ENCODE data around the gene NEK8.
A peak's percentile ranks its signal among the peaks of the same experiment; 100 is the strongest.

NEK8 gene

DNA sequence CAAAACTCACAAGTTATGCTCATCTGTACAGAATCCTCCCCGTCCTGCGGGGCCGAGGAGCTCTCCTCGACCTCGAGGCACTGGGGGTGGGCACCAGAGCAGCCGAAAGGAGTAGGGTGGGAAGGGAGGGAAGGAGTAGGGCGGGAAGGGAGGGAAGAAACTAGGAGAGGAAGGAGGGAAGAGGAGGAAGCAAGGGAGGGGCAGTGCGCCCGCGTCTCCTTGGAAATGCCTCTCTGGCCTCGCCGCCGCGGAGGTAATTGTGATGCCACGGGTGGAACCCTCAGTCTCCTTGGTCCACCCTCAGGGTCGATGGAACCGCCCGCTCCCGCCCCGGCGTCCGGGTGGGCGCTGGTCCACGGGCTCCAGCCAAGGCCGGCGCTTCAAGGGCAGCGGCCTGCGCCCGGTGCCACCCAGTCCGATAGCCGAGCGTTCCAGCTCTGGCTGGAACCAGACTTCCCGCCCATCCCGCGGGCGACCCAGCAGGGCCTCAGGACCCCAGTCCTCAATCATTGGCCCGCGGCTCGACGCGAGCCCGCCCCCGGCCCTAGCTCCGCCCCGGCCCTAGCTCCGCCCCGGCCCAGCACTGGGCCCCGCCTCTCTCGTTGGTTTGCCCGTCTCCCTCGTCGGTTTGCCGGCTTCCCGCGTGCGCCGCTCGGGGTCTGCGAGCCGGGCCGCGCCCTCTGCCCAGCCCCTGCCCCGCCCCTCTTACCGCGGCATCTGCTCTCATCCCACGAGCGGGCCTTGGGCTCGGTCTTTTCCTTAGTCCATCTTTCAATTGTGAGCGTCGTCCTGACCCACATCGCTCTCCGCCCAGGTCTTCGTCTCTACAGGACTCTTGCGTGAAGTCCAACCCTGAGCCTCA is 17.5 kb upstream of the NEK8 start:
- Histone ChIP-seq H3K27me3 (ENCODE audit: control insufficient read depth in 1 of 2, insufficient read depth in 2 of 2, low read length in 2 of 2) (no peaks in the 10 kb centered on the region), H3K36me3 (ENCODE audit: control insufficient read depth in 2 of 2, insufficient read depth in 2 of 2, low read length in 2 of 2) (peaks cover 17 to 22% of the 10 kb centered on the region in 2 donors), H3K27ac (ENCODE audit: low read length) (peak overlapping the region; percentile 79), H3K9me3 (ENCODE audit: control insufficient read depth in 2 of 2, low read length in 2 of 2) (no peaks in the 10 kb centered on the region), H3K4me3 (ENCODE audit: low read length in 2 of 2) (peak overlapping the region; percentile 77 to 79), H3K9ac (ENCODE audit: low read length in 2 of 2) (peak overlapping the region; percentile 73 to 82), H3K4me1 (ENCODE audit: control insufficient read depth, insufficient read depth, low read length) (peaks cover 19% of the 10 kb centered on the region)

DNA sequence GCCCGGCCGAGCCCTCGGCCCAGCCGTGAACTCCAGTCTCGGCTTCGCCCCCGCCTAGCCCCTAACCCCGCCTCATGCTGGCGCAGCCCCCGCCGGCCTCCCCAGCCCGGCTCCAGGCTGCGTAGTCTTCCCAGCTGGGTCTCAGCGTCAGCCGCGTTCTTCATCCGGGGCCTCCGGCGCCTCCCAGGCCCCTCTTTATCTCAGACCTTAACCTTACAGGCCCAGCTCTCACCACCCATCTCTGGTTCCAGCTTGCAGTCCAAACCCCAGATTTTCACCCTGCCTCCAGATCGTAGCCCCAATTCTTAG is 16.9 kb upstream of the NEK8 start, which contains the start of gene PROCA1:
TSS of gene PROCA1 (minus strand) at position 166 of the 309 bp plus-strand sequence. CDS start 228 bp downstream, outside the sequence.
- Histone ChIP-seq H3K27ac (ENCODE audit: low read length) (peak within 1 kb of the TSS; percentile 79), H3K9me3 (ENCODE audit: control insufficient read depth in 2 of 2, low read length in 2 of 2) (no peaks in the 10 kb centered on the region), H3K4me3 (ENCODE audit: low read length in 2 of 2) (peak within 1 kb of the TSS; percentile 77 to 79), H3K27me3 (ENCODE audit: control insufficient read depth in 1 of 2, insufficient read depth in 2 of 2, low read length in 2 of 2) (no peaks in the 10 kb centered on the region), H3K36me3 (ENCODE audit: control insufficient read depth in 2 of 2, insufficient read depth in 2 of 2, low read length in 2 of 2) (peaks cover 17 to 22% of the 10 kb centered on the region in 2 donors), H3K9ac (ENCODE audit: low read length in 2 of 2) (peak within 1 kb of the TSS; percentile 73 to 82), H3K4me1 (ENCODE audit: control insufficient read depth, insufficient read depth, low read length) (peaks cover 23% of the 10 kb centered on the region)

GRCh38 chr17:28712032-28712704 is 16.4 kb upstream of the NEK8 start:
- H3K4me3 ChIP-seq (ENCODE audit: low read length in 2 of 2) = peak overlapping the region; percentile 54 to 77
- H3K4me1 ChIP-seq (ENCODE audit: control insufficient read depth, insufficient read depth, low read length) = peaks cover 28% of the 10 kb centered on the region
- no peaks in the 10 kb centered on the region for H3K9me3 ChIP-seq (ENCODE audit: control insufficient read depth in 2 of 2, low read length in 2 of 2)
- H3K9ac ChIP-seq (ENCODE audit: low read length in 2 of 2) = peak overlapping the region in 1 of 2 donors; percentile 73
- H3K27ac ChIP-seq (ENCODE audit: low read length) = peak overlapping the region; percentile 79
- H3K27me3 ChIP-seq (ENCODE audit: control insufficient read depth in 1 of 2, insufficient read depth in 2 of 2, low read length in 2 of 2) = no peaks in the 10 kb centered on the region
- peaks cover 17 to 22% of the 10 kb centered on the region in 2 donors for H3K36me3 ChIP-seq (ENCODE audit: control insufficient read depth in 2 of 2, insufficient read depth in 2 of 2, low read length in 2 of 2)

DNA sequence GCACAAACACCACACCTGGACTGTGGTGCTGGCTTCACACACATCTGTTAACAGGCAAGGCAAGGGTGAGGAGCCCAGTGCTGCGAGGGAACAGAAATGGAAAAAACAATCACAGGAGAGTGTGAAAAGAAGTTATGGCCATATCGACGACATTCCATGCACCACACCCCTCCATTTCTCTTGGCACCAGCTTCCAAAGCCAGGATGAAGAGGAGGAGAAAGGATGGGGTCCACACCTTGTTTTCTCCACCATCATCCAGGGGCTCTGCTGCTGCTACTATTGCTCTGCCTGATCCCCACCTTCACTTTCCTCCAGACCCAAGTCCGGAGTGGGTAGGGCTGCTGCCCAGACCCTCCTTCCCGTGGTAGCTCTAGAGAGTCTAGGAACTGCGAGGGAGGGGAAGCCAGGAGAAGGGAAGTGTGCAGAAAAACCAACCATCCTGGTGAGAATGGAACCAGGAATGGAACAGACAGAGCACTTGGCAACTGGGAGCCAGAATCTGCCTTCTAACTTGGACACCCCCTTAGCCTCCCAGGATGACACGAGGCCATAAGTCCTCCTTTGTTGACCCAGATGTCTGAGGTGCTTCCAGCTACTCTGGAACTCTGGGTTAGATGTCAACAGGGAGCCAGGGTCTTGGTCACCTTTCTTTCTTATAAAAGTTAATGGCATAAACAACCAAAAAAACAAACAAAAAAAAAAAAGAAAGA is 15.7 kb upstream of the NEK8 start:
- Histone ChIP-seq H3K9ac (ENCODE audit: low read length in 2 of 2) (no peak overlapping the region), H3K36me3 (ENCODE audit: control insufficient read depth in 2 of 2, insufficient read depth in 2 of 2, low read length in 2 of 2) (peaks cover 17 to 22% of the 10 kb centered on the region in 2 donors), H3K27me3 (ENCODE audit: control insufficient read depth in 1 of 2, insufficient read depth in 2 of 2, low read length in 2 of 2) (no peaks in the 10 kb centered on the region), H3K27ac (ENCODE audit: low read length) (no peak overlapping the region), H3K9me3 (ENCODE audit: control insufficient read depth in 2 of 2, low read length in 2 of 2) (no peaks in the 10 kb centered on the region), H3K4me3 (ENCODE audit: low read length in 2 of 2) (no peak overlapping the region), H3K4me1 (ENCODE audit: control insufficient read depth, insufficient read depth, low read length) (peaks cover 31% of the 10 kb centered on the region)

DNA sequence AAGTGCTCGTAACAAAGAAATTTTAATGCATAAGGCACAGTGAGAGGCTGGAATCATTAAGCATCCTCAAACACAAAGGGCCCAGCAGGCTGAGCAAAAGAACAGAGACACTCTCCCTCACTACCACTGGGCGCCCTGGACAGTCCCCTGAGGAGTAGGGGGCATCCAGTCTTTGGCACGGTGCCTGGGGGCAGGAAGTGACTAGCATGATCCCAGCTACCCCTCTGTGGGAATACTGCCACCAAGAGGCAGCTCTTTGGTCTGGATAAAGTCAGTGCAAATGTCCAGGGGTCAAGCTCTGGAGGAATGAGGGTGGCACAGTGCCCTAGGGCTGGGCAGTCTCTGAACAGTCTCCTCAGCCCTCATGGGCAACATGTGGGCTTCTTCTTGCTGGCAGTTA is 14.3 kb upstream of the NEK8 start:
- Histone ChIP-seq H3K36me3 (ENCODE audit: control insufficient read depth in 2 of 2, insufficient read depth in 2 of 2, low read length in 2 of 2) (peaks cover 17 to 22% of the 10 kb centered on the region in 2 donors), H3K4me3 (ENCODE audit: low read length in 2 of 2) (no peak overlapping the region), H3K4me1 (ENCODE audit: control insufficient read depth, insufficient read depth, low read length) (peaks cover 45% of the 10 kb centered on the region), H3K9ac (ENCODE audit: low read length in 2 of 2) (no peak overlapping the region), H3K9me3 (ENCODE audit: control insufficient read depth in 2 of 2, low read length in 2 of 2) (no peaks in the 10 kb centered on the region), H3K27me3 (ENCODE audit: control insufficient read depth in 1 of 2, insufficient read depth in 2 of 2, low read length in 2 of 2) (no peaks in the 10 kb centered on the region), H3K27ac (ENCODE audit: low read length) (no peak overlapping the region)

DNA sequence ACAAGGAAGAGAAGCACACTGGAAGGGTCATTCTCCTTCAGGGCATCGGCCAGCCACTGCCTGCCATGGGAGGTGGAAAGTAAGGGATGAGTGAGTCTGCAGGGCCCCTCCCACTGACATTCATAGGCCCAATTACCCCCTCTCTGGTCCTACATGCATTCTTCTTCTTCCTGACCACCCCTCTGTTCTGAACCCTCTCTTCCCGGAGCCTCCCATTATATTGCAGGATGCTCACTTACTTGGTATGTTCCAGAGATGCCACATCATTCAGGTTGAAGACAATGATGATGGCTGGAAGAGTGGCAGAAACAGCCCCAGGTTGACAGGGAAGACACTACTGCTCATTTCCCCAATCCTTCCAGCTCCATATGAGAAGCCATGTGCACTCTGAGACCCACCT is 13.4 kb upstream of the NEK8 start:
- H3K9me3 ChIP-seq (ENCODE audit: control insufficient read depth in 2 of 2, low read length in 2 of 2) = no peaks in the 10 kb centered on the region
- H3K9ac ChIP-seq (ENCODE audit: low read length in 2 of 2) = no peak overlapping the region
- peaks cover 43% of the 10 kb centered on the region for H3K4me1 ChIP-seq (ENCODE audit: control insufficient read depth, insufficient read depth, low read length)
- no peak overlapping the region for H3K27ac ChIP-seq (ENCODE audit: low read length)
- no peak overlapping the region for H3K4me3 ChIP-seq (ENCODE audit: low read length in 2 of 2)
- H3K27me3 ChIP-seq (ENCODE audit: control insufficient read depth in 1 of 2, insufficient read depth in 2 of 2, low read length in 2 of 2) = no peaks in the 10 kb centered on the region
- H3K36me3 ChIP-seq (ENCODE audit: control insufficient read depth in 2 of 2, insufficient read depth in 2 of 2, low read length in 2 of 2) = peaks cover 17 to 22% of the 10 kb centered on the region in 2 donors

DNA sequence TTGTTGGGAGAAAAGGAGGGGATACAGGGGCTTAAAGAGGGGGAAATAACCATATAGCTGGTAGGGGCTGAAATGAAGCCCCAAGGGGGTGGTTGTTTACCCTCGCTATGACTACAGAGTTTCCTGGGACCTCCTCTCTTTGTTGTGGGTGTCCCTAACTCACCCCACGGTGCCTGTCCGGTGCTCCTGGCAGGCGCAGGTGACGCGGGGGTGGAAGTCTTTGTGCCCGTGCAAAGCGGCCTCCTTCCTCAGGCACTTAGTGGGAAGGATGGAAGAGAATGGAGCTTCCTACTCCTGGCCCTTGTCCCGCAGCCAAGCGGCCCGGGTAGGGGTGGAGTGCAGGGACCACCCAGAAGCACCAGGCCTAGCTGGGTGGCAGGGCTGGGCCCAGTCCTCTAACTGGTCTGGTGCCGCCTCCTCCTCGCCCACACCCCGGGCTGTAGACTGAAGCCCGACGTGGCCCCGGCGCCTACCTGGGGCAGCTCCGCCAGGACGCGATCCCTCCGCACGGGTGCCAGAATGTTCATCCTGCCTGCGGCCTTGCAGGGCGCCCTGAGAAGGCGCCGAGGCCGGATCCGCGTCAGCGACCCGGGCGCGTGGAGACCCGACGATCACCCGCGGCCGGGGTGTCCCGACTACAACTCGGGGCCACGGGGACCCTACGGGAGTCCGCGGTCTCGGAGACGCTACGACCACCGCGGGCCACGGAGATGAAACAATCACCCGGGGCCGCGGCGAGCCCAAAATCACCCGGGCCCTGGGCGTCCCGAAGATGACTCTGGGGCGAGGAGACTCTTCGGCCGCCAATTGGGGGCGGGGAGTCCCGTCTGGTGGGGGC is 11.6 kb upstream of the NEK8 start:
- Histone ChIP-seq H3K4me1 (ENCODE audit: control insufficient read depth, insufficient read depth, low read length) (peaks cover 49% of the 10 kb centered on the region), H3K4me3 (ENCODE audit: low read length in 2 of 2) (peak overlapping the region; percentile 64 to 81), H3K27ac (ENCODE audit: low read length) (peak overlapping the region; percentile 89), H3K9ac (ENCODE audit: low read length in 2 of 2) (peak overlapping the region; percentile 85 to 89), H3K27me3 (ENCODE audit: control insufficient read depth in 1 of 2, insufficient read depth in 2 of 2, low read length in 2 of 2) (no peaks in the 10 kb centered on the region), H3K9me3 (ENCODE audit: control insufficient read depth in 2 of 2, low read length in 2 of 2) (no peaks in the 10 kb centered on the region), H3K36me3 (ENCODE audit: control insufficient read depth in 2 of 2, insufficient read depth in 2 of 2, low read length in 2 of 2) (peaks cover 17 to 27% of the 10 kb centered on the region in 2 donors)

- Histone ChIP-seq H3K9me3 (ENCODE audit: control insufficient read depth in 2 of 2, low read length in 2 of 2) (no peaks in the 10 kb centered on the region), H3K27me3 (ENCODE audit: control insufficient read depth in 1 of 2, insufficient read depth in 2 of 2, low read length in 2 of 2) (no peaks in the 10 kb centered on the region), H3K27ac (ENCODE audit: low read length) (peak within 1 kb of the TSS; percentile 89), H3K9ac (ENCODE audit: low read length in 2 of 2) (peak within 1 kb of the TSS; percentile 85 to 89), H3K36me3 (ENCODE audit: control insufficient read depth in 2 of 2, insufficient read depth in 2 of 2, low read length in 2 of 2) (peaks cover 23 to 30% of the 10 kb centered on the region in 2 donors), H3K4me1 (ENCODE audit: control insufficient read depth, insufficient read depth, low read length) (peaks cover 49% of the 10 kb centered on the region), H3K4me3 (ENCODE audit: low read length in 2 of 2) (peak within 1 kb of the TSS; percentile 64 to 81)
Measured at GRCh38 chr17:28717578-28718332, 10.8 kb upstream of the NEK8 start, which contains the start of gene RAB34. Gene RAB34 (minus strand): TSS chr17:28717868. CDS start chr17:28717266, 602 bp downstream.

- Histone ChIP-seq H3K27ac (ENCODE audit: low read length) (peak overlapping the region; percentile 89), H3K4me1 (ENCODE audit: control insufficient read depth, insufficient read depth, low read length) (peaks cover 49% of the 10 kb centered on the region), H3K9ac (ENCODE audit: low read length in 2 of 2) (peak overlapping the region; percentile 84 to 89), H3K4me3 (ENCODE audit: low read length in 2 of 2) (peak overlapping the region; percentile 64 to 81), H3K36me3 (ENCODE audit: control insufficient read depth in 2 of 2, insufficient read depth in 2 of 2, low read length in 2 of 2) (peaks cover 30 to 37% of the 10 kb centered on the region in 2 donors), H3K27me3 (ENCODE audit: control insufficient read depth in 1 of 2, insufficient read depth in 2 of 2, low read length in 2 of 2) (no peaks in the 10 kb centered on the region), H3K9me3 (ENCODE audit: control insufficient read depth in 2 of 2, low read length in 2 of 2) (no peaks in the 10 kb centered on the region)
Measured at GRCh38 chr17:28718333-28719020, 10.1 kb upstream of the NEK8 start.
